ENCODE measurements around the gene EPDR1.
"Not testable (repeated sequence)": the region's sequence is repeated elsewhere in the genome, so short reads cannot be mapped to it uniquely, and the experiment has no call there.

EPDR1 gene

DNA sequence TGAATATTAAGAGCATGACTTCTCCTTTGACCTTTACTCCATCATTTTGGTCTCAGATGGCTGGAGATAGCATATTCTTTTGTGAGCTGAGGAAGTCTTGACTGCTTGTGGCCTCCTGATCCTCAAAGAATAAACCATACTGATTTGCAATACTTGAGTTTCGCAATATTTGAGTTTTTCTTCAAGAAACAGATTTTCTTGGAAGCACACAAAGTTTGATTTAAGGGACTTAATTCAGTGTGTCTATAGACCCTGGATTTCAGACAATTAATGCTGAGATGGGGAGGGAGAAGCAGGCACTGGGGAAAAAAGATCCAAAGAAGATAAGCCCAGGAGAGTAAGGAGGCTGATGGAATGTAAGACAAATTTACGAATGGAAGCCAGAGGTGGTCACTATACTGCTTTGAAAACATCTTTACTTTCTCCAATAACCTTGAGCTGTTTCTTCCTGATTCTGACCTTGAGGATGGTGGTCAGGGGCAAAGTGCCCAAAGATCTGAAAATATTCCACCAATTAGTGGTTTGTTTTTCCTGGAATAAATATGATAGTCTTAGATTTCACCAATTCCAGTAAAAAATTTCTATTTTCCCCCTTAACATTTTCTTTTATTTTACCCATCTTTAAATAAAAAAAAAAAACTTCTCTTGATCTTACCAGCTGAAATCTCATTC is 7.5 kb downstream of the EPDR1 start:
- no peak for DNase-seq (ENCODE audit: low read depth in 2 of 3, low spot score in 2 of 3)

DNA sequence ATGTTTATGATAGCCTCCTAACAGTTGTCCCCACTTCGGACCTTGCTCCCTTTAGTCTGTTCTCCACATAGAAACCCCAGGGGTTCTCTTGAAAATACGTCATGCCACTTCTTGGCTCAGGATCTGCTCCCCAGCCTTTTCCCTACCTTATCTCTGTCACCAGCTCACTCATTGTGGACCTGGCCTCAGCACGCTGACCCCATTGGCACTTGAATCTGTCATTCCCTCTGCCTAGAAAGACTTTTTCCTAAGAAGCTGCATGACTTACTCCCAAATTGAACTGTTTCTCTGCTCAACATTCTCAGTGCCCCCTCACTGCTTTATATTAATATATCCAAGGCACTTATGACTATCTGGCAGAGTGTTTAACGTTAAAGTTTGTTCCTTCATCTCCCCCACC is 8.4 kb downstream of the EPDR1 start:
- DNase-seq (ENCODE audit: low read depth in 2 of 3, low spot score in 2 of 3) = no peak

DNA sequence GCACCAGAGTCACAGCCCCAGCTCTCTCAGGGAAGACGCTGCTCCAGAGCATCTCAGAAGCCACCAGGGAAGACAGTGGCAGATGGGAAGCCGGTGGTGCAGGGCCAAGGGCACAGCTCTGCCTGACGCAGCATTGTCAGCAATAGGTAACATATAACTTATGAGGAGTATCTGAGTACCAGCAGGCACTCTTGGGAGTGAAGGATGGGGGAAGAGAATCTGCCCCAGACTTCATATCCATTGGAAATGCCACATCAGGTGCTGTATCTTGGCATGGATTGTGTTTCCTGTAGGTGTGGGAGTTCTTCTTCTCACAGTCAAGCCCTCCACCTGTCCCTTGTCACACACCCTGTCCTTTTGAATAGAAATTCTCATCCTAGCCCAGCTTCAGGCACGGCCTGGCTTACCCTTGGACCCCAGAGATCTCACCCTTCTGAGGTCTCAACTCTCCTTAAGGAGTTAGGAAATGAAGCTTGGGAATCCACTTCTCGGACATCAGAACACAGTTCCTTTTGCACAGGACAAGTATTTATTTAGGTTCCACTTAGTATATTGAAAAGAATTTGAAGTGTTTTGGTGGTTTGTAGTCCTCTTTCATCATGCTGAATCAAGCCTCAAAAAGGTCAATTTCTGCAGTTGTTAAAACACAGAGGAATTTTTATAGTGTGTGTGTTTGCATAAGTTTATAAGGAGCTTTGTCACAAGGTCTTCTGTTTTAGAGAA is 9.9 kb downstream of the EPDR1 start:
- DNase-seq (ENCODE audit: low read depth in 2 of 3, low spot score in 2 of 3) = no peak

DNA sequence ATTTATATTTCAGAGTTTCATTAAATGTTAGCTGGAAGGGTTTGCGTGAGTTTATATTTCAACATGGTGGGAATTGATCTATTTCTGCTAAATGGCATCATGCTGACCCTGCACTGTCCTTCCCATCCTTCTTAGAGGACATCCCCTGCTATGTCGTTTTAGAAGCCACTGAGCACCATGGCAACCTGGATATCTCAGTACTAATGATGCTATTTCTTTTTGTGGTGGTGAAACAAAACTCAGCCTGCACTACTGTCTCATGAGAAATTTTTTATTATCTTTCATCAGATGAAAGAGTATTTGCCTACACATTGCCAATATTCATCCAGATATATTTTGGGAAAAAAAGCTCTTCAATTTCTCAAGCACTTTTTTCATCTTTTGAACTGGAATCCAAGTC is 12.1 kb downstream of the EPDR1 start:
- DNase-seq (ENCODE audit: low read depth in 2 of 3, low spot score in 2 of 3) = no peak

DNA sequence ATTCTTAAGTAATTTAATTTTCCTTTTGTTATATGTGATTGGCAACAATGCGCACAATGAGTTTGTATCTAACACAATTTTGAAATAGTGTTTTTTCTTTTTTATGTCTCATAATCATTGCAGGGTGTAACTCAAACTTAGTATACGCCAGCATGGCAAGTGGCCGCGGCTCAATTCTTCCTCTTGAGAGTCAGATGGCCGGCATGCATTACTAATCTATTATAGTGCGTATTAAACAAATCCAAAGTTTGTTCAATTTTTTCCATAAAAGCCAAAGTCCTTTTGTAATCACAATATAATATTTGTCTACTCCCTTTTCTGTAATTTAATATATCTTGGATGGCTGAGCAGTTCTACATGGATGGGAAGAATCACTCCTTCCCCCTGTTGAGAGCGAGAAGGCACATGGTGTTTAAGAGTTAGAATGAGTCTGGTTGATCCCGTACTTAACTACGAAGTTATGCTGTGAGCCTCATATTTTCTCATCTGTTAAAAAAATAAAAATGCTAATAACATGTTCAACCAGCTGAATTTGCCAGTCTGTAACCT is 12.7 kb downstream of the EPDR1 start:
- no peak for DNase-seq (ENCODE audit: low read depth in 2 of 3, low spot score in 2 of 3)

DNA sequence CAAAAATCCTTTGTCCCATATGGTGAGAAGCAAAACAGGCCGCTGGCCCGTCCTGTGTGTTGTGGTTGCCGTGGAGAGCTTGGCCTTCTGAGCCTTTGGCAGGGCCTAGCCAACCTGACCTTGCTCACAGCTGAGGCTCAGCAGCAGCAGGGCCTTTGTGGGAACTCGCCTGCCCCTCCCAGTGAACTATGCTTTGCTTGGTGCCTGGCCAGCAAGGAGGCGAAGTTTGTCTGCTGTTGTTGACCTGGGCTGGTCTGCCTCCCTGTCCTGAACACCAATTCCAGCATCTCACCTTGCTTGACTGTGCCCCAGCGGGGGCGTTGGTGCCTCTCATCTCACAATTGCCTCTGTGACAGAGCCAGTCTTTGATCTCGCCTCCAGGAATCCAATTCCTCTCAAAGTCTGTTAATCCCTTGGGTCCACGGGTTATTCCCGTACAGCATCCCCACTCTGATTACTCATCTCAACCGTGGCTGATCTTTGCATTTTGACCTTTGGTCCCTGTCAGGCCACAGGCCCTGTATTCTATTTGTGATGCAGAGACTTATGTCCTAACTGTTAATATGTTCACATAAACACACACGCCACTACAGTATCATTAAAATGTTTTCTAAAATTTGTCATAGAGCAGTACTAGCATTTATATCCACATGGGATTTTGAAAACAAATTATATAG is 22.6 kb downstream of the EPDR1 start:
- no peak for DNase-seq (ENCODE audit: low read depth in 2 of 3, low spot score in 2 of 3)

DNA sequence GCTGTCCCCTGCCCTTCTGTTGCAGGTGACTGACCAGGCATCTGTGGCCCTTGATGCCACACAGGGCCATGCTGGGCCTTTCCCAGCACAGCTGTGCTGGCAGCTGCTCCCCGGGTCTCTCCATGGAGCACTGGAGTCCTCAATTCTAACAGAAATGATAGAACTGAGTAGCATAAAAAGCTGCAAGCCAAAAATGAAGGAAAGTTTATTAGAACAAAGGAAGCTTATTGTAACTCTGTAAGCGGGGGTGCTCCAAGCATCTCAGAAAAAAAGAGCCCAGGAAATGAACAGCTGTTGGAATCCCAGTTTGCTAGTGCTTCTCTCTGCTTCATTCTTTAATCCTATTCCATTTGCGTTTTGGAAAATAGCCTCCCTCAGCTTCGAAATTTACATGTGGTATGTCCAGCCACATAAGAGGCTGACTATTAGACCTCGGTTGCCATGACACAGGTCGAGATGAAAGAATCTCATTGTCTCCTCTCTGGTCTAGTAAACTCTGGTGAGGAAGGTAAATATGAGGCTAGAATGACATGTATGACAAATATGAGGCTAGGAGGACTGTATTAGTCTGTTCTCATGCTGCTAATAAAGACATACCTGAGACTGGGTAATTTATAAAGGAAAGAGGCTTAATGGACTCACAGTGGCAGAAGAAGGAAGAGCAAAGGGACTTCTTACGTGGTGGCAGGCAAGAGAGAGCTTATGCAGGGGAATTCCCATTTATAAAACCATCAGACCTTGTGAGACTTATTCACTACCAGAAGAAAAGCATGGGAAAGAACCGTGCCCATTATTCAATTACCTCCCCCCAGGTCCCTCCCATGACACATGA is 23.7 kb downstream of the EPDR1 start:
- DNase-seq (ENCODE audit: low read depth in 2 of 3, low spot score in 2 of 3) = no peak

DNA sequence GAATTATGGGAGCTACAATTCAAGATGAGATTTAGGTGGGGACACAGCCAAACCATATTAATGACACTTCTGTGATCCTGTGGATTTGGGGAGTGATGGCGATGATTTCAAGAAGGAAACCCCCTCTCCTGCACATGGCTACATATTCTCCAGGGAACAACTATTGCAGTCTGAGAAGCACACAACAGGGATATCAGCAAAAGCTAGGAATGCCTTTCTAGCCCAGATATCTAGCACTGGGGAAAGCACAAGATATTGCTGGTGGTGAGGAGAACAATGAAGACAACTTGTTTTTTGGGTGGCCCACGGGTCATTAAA is 24.3 kb downstream of the EPDR1 start:
- DNase-seq (ENCODE audit: low read depth in 2 of 3, low spot score in 2 of 3) = no peak

DNA sequence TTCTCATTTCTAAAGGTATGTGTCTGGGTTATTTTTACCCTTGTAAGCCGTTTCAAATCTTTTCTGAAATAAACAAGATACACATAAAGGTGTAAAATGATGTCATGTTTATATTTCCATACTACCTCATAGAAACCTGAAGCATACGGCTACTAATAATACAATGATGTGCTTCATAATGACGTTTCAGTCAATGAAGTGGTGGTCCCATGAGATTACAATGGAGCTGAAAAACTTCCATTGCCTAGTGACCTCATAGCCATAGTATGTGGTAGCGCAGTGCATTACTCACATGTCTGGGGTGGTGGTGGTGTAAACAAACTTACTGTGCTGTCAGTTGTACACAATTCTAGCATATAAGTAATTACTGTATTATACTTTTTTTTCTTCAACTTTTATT is 24.9 kb downstream of the EPDR1 start:
- no peak for DNase-seq (ENCODE audit: low read depth in 2 of 3, low spot score in 2 of 3)

DNA sequence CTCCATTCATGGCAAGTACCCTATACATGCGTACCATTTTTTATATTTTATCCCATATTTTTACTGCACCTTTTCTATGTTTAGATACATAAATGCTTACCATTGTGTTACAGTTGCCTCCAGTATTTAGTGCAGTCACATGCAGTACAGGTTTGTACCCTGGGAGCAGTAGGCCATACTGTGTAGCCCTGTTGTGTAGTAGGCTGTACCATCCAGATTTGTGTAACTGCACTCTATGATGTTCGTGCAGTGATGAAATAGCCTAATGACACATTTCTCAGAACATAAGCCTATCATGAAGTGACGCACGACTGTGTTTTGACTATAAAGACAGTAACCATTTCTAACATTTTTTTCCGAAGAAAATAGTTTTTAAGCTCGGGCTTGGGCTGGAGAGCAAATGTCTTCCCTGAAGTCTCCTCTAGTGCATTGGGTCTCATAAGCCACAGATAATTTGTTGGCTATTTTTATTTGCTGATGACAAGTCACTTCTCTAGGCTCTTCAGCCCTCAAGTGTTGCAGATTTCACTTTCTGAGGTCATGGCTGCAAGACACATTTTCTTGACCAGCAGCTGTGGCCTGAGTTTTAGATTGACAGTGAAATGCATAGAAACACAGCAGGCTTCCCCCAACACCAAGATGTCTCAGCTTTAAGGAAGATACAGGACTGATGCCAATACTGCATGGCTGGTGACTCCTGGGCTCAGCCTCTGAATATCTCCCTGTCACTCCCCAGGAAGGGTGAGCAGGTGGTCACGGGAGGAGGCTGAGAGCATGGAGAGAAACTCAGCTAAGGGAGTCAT is 26.9 kb downstream of the EPDR1 start:
- DNase-seq (ENCODE audit: low read depth in 2 of 3, low spot score in 2 of 3) = no peak

DNA sequence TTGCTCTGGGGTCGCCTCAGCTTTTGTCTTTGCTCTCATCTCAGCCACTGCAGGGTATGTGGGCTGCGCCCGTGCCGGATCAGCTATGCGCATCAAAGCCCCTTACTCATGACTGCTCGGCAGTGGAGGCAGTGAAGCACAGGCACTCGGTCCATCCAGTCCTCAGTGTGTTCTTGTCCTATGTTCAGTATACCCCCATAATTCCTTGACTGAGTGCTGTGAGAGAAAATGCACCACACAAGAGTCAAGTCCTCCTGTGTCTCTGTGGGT is 27.4 kb downstream of the EPDR1 start:
- DNase-seq (ENCODE audit: low read depth in 2 of 3, low spot score in 2 of 3) = no peak

DNA sequence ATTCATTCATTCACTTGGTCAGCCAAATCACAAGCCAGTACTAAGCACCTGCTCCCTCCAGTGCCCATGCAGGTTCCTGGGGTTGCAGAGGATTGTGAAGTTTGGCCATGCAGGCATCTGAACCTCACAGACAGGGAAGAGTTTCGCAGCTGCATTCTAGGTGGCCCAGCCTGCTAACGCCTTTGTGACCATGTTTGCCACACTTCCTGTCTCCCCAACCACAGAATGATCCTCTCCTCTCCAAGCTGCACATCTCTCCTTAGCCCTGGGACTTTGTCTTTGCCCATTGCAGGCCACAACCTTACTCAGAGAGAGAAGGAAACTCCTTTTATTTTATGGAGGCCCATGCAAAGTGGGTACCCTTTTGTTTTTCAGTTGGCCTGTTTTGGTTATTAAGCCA is 31.8 kb downstream of the EPDR1 start:
- DNase-seq (ENCODE audit: low read depth in 2 of 3, low spot score in 2 of 3) = no peak

DNA sequence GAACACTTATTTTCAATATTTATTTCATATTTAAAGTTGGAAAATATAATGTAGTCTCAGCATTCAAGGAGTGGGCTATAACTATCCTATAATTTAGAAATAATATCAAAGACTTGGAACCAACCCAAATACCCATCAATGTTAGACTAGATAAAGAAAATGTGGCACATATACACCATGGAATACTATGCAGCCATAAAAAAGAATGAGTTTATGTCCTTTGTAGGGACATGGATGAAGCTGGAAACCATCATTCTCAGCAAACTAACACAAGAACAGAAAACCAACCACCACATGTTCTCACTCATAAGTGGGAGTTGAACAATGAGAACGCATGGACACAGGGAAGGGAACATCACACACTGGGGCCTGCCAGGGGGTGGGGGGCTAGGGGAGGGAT is 33.8 kb downstream of the EPDR1 start:
- not testable (repeated sequence) for DNase-seq (ENCODE audit: low read depth in 2 of 3, low spot score in 2 of 3)

DNA sequence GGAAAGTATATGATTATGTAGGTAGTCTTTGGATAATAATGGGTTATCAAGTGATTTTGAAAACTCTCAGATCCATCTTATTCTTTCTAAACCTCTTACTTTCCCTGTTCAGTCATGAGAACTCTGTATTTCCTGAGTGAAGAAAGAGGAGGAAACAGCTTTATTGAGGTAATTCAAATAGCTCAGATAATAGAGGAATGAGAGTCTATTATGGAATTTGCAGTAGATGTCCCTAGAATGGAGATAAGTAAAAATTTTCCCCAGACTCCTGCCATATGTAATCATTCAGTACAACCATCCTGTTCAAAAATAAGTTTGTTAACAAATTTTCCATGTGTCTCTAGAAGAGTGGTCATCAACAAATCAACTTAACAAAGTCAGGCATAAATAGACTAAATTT is 36.4 kb downstream of the EPDR1 start:
- DNase-seq (ENCODE audit: low read depth in 2 of 3, low spot score in 2 of 3) = no peak

DNA sequence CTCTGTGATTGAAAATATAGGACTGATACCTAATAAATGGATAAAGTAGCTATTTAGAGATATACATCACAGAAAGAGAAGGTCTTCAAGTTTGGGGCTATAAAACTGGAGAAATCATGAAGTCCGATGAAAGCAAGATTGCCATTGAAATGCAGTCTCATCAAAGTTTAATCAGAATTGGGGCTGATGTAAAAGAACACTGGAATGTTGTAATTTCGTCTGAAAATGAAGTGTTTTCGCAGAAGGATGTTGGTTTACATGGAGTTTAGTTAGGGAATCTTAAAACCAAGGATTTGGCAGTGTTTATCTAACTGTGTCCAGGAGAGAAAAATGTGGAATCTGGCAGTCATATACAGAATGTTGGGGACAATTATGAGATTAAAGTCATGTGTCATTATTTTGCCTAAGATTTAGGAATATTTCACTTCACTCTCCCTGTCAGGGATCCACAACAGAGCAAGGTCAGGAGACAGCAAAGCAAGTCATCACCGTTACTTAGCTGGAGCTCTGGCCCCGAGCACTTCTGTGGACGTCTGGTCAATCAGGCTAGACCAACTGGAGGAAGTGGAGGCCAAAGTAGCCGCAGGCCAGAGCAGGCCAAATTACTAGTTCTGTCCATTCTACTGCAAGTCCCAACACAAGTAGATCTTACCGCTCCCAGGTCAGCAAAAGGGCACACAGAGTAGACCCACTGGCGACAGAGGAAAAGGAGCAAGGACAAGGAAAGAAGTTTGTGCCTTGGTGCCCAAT is 37.0 kb downstream of the EPDR1 start:
- no peak for DNase-seq (ENCODE audit: low read depth in 2 of 3, low spot score in 2 of 3)

DNA sequence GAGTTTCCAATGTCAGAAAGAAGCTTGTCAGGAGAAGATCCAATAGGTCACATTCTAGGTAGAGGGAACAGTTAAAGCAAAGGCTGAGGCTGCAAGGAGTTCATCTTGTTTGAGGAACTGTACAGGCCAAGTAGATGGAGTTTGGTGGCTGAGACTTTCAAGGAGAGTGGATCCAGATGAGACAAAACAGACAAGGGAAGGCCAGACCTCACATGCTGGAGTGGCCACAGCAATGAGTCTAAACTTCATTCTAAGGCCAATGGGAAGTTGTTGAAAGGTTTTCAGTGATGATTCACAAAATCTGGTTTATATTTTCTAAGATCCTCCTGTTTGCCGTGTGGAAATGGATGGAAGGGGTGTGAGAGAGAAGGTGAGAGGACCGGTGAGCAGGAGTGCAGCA is 40.0 kb downstream of the EPDR1 start:
- DNase-seq (ENCODE audit: low read depth in 2 of 3, low spot score in 2 of 3) = no peak

DNA sequence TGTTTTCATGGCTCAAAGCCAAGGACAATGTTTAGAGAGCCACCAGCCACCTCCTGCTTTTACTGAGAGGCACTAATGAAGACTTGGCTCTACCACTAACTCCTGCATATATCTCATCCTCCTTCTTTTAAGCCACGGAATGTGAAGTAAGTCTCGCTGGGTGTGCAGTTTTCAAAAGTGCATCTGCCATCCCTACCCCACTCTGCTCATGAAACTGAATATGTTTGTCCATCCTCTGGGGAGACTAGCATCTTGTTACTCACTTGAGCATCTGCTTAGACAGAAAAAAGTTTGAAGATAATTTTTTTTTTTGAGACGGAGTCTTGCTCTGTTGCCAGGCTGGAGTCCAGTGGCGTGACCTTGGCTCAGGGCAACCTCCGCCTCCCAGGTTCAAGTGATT is 40.8 kb downstream of the EPDR1 start:
- DNase-seq (ENCODE audit: low read depth in 2 of 3, low spot score in 2 of 3) = no peak

DNA sequence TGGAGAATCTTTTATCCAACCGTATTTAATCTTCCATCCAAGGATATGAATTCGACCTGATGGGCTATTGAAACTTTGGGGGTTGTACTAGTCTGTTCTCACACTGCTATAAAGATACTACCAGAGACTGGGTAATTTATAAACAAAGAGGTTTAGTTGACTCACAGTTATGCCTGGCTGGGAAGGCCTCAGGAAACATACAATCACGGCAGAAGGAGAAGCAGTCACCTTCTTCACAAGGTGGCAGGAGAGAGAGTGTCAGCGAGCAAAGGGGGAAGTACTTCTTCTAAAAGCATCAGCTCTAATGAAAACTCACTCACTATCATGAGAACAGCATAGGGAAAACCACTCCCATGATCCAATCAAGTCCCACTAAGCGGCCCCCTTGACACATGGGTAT is 43.8 kb downstream of the EPDR1 start:
- no peak for DNase-seq (ENCODE audit: low read depth in 2 of 3, low spot score in 2 of 3)

DNA sequence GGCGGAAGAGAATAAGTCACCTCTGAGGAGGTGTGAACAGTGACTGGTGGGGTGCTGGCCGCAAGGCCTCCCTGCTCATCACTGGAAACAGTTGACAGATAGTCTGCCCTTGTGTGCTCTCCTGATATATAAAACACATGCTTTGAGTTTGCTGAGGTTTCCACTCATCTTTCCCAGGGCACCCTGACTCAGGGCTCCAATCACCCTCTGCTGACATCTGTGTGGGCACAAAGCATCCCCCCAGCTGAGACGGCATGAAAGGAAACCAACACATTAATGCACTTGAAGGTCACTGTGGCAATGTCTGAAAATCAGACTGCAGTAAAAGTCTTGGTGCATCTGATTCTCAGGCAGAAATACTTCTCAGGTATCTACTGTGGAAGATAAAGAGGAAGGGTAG is 49.8 kb downstream of the EPDR1 start:
- DNase-seq (ENCODE audit: low read depth in 2 of 3, low spot score in 2 of 3) = no peak

DNA sequence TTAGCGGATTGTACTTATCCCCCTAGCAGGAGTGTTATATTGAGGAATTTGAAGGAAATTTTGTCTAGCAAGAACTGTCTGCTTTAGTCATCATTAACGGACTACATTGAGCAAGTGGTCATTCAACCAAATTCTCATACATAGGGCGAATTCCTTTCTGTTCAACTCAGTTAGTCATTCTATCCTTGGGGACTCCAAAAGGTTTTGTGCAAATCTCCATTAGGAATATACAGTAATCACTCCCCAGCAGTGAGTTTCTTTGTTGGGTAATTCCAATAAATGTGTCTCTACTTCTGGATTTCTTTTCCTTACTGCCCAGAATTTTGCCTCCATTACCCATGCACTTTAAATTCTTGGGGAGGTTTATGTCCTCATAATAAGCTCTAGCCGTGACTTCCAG is 51.1 kb downstream of the EPDR1 start:
- no peak for DNase-seq (ENCODE audit: low read depth in 2 of 3, low spot score in 2 of 3)

Data from activated CD8-positive, alpha-beta memory T cell treated with anti-CD3 and anti-CD28 coated beads for 48 hours (primary cell).